Bronchial epithelial cell (primary cell): ENCODE measurements around the gene ITIH5. TPM values are rescaled to one million over a fixed set of nuclear protein-coding genes. Genes with fewer than 3 reads are reported as not detected.

Experiments used
- DNase-seq: peaks from one replicate; pipeline ENCODE4 v3.0.0-alpha.2; 2010; ENCODE audit warnings: low read depth
- FAIRE-seq: peaks from 2 replicates; lab custom pipeline; 2011; peaks lifted over from hg19 to GRCh38; lab: Jason Lieb, UNC
- H3K27me3 ChIP-seq: 2 replicates; pipeline ENCODE4 v1.5.1; 2011; ENCODE audit warnings: low read length; ENCODE audit not compliant: control insufficient read depth, insufficient read depth
- H3K36me3 ChIP-seq: 2 replicates; pipeline ENCODE4 v1.5.1; 2011; ENCODE audit warnings: low read length; ENCODE audit not compliant: control insufficient read depth, insufficient read depth
- H3K4me3 ChIP-seq: 2 replicates; pipeline ENCODE4 v1.5.1; 2011; ENCODE audit warnings: mild to moderate bottlenecking, low read depth, low read length, control low read depth
- total RNA-seq: library from RNA; depleted of rRNA; stranded (reverse); fragments of >200 nt; gene quantifications from 2 replicates; pipeline ENCODE4 v1.2.1, GENCODE V29; 2014
- TF ChIP-seq, protein P1 (sequence below): IDR thresholded peaks from 2 replicates; pipeline ENCODE4 v1.5.1; 2011; ENCODE audit warnings: mild to moderate bottlenecking, moderate library complexity, low read length, control low read depth, inconsistent platforms; ENCODE audit not compliant: insufficient read depth, severe bottlenecking

The ITIH5 gene
- total RNA-seq, 1 donor from 2014 or later = not detected

GRCh38 chr10:7534480-7534852 is 132.3 kb downstream of the ITIH5 start:
- TF ChIP-seq, protein P1, sequence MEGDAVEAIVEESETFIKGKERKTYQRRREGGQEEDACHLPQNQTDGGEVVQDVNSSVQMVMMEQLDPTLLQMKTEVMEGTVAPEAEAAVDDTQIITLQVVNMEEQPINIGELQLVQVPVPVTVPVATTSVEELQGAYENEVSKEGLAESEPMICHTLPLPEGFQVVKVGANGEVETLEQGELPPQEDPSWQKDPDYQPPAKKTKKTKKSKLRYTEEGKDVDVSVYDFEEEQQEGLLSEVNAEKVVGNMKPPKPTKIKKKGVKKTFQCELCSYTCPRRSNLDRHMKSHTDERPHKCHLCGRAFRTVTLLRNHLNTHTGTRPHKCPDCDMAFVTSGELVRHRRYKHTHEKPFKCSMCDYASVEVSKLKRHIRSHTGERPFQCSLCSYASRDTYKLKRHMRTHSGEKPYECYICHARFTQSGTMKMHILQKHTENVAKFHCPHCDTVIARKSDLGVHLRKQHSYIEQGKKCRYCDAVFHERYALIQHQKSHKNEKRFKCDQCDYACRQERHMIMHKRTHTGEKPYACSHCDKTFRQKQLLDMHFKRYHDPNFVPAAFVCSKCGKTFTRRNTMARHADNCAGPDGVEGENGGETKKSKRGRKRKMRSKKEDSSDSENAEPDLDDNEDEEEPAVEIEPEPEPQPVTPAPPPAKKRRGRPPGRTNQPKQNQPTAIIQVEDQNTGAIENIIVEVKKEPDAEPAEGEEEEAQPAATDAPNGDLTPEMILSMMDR = no peak
- Histone ChIP-seq H3K27me3 (no peaks in the 10 kb centered on the region), H3K4me3 (no peak overlapping the region), H3K36me3 (no peaks in the 10 kb centered on the region)
- FAIRE-seq = no peak
- DNase-seq = no peak

- H3K27me3 ChIP-seq = no peaks in the 10 kb centered on the region
- no peaks in the 10 kb centered on the region for H3K36me3 ChIP-seq
- H3K4me3 ChIP-seq = no peak overlapping the region
- TF ChIP-seq, protein P1 = no peak
- DNase-seq (no peak), FAIRE-seq (no peak)
These were observed 132.9 kb downstream of the ITIH5 start for GRCh38 chr10:7533657-7534479.

- H3K36me3 ChIP-seq = no peaks in the 10 kb centered on the region
- DNase-seq (no peak), FAIRE-seq (no peak)
- TF ChIP-seq, protein P1 = no peak
- no peaks in the 10 kb centered on the region for H3K27me3 ChIP-seq
- no peak overlapping the region for H3K4me3 ChIP-seq
These were observed 133.9 kb downstream of the ITIH5 start for GRCh38 chr10:7532723-7533498.

GRCh38 chr10:7529638-7530037 is 137.1 kb downstream of the ITIH5 start:
- DNase-seq = peak; percentile 2
- H3K4me3 ChIP-seq = no peak overlapping the region
- no peaks in the 10 kb centered on the region for H3K27me3 ChIP-seq
- TF ChIP-seq, protein P1 = peak; percentile 8
- H3K36me3 ChIP-seq = no peaks in the 10 kb centered on the region
- no peak for FAIRE-seq

GRCh38 chr10:7527468-7527867 is 139.3 kb downstream of the ITIH5 start:
- Histone ChIP-seq H3K4me3 (no peak overlapping the region), H3K36me3 (no peaks in the 10 kb centered on the region), H3K27me3 (no peaks in the 10 kb centered on the region)
- TF ChIP-seq, protein P1 = no peak
- DNase-seq = no peak
- no peak for FAIRE-seq
